NCI-H510A (cell line): Measurements from ENCODE around the gene SLC38A3.
A peak's percentile ranks its signal among the peaks of the same experiment; 100 is the strongest.
"Not testable (repeated sequence)": the region's sequence is repeated elsewhere in the genome, so short reads cannot be mapped to it uniquely, and the experiment has no call there.

ENCODE experiments used
- DNase-seq: peaks from one replicate; lab custom pipeline; 2025; lab: John Stamatoyannopoulos, UW

Gene SLC38A3

DNA sequence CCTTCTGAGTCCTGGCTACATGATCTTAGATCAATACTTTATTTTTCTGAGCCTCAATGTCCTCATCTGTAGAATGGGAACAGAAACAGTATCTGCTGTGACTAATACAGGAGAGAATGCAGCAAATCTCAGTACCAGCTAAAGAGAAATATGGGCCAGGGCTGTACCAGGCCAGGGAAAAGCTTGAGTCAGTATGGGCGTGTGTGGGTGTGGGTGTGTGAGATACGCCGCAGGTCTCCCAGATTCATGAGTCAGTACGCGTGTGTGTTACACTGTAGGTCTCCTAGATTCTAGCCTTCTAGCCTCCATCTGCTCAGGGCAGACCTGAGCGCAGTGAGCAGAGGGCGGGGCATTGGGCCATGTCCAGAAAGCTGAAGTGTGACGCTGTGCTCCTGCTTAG lies 46.1 kb downstream of the SLC38A3 start:
- DNase-seq, result no peak

DNA sequence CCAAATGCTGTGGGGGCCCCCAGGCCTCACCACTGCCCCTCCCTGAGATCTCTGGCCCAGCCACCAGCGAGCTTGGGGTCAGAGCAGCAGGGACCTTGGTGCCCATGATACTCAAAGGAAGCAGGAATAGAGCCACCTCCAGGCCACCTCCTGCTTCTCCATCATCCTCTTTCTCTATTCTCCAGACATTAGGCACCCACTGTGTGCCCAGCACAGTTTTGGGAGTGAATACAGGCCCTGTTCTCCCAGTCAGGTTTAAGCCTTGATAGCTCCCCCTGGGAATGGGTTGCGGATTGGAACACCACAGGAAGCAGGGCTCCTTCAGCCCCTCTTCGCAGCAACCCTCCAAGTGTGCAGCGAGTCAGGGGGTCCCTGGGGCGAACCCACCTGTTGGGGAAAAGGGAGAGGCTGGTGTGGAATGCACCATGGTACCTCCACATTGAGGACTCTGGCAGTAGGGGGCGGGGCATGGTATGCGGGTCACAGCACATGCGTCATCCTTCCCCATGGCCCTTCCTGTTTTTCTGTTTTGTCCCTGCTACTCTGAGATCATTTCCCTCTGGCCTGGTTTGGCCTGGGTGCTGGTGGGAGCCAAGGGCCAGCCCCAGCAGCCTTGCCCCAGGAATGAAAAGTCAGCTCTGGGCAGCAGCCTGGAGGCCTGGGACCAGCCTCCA lies 49.6 kb downstream of the SLC38A3 start:
- no peak for DNase-seq

- DNase-seq, result no peak
Observed at GRCh38 chr3:50255251-50255615, 50.2 kb downstream of the SLC38A3 start.

- DNase-seq, result peak; percentile 15
Observed at GRCh38 chr3:50256978-50257890, 52.2 kb downstream of the SLC38A3 start.

- no peak for DNase-seq
Observed at GRCh38 chr3:50258029-50258680, 53.1 kb downstream of the SLC38A3 start.

DNA sequence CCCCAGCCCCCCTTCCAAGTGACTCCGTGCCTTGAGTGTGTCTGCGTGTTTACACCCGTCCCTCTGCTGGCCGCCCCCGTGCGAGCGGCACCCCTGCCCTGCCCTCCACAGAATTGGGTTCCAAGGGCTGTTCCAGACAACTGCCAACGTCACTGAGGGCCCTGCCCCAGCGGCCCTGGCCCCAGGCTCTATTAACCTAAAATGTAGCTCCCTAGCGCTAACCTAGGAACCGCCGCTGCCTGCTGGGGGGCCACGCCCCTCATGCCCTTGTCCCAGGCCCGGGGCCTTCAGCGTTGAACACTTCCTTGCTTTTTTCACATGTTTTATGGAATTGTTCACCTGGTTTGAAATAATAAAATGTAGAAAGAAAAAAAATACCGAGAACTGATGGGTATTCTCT lies 53.9 kb downstream of the SLC38A3 start:
- no peak for DNase-seq

GRCh38 chr3:50259432-50260026 lies 54.5 kb downstream of the SLC38A3 start:
- DNase-seq, result no peak

- DNase-seq, result peak; percentile 57
Observed at GRCh38 chr3:50260027-50260941, 55.2 kb downstream of the SLC38A3 start.

- no peak for DNase-seq
Observed at GRCh38 chr3:50260942-50261441, 55.9 kb downstream of the SLC38A3 start.

DNA sequence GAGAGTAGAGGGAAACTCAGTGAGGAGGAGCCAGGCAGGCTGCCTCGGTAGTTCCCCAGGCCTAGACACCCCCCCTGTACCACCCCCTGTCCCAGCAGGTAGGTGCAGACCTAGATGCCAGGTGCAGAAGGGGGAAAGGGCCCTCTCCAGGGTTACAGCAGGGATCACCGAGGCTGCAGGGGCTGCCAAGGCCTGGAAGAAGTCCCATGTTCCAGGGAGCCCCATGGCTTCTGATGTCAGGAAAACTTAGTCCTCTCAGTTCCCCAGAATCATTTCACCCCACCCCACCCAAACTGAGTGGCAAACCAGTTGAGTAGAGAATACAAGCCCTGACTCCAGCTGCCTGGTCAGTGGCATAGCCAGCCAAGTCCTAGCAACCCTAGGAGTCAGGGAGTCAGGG lies 56.4 kb downstream of the SLC38A3 start:
- DNase-seq, result no peak

DNA sequence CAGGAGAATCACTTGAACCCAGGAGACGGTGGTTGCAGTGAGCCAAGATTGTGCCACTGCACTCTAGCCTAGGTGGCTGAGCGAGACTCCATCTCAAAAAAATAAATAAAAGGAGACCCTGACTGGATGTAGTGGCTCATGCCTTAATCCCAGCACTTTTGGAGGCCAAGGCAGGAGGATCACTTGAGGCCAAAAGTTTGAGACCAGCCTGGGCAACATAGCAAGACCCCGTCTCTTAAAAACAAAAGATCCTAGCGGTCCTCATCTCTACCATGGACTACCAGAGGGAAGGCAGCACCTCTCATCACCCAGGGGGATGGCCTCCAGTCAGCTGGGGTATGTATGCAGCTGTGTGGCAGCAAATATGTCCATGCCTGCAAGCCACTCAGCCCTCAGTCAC lies 57.1 kb downstream of the SLC38A3 start:
- DNase-seq, result not testable (repeated sequence)

DNA sequence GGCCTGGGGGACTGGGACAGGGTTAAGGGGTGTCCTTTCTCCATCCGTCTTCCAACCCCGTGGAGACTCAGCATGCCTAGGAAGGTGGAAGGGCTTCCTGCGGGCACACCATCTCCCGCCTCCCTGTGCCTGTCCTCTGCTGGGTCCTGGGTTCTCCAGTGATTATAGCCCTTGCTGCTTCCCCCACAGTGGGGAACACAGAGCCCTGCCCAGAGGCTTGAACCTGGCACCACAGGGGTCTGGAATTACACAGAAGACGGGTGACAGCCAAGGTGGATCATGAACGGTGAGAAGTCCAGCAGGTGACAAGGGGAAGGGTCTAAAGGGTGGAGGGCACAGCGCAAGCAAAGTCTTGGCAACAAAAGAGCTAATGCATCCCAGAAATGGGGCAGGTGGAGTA lies 57.7 kb downstream of the SLC38A3 start:
- no peak for DNase-seq

- DNase-seq, result no peak
Observed at GRCh38 chr3:50263478-50264382, 58.7 kb downstream of the SLC38A3 start.

DNA sequence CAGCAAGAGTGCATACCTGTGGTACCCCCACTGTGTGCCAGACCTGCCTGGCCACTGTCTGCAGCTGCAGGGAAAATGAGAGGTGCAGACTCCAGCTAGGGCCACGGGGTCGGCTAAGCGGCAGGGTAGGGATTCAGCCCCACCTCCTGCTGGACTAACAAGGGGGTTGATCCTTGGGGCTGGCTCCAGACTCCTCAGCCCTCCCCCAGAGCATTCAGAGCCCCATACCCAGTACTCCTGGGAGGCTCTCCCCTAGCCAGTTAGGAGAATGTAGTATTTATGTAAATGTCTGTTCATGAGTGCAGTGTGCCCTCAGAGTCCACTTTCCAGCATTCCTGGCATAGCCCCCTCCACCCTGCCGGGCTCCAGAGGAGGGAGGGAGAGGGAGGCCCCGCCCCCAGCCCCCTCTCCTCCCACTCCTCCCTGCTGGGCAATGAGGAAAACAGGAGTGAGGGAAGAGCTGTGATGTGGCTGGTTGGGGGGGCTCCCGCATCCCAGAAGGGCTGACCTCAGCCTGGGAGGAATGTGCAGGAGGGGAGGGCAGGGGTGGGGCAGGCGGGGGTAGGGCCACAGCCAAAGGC lies 59.4 kb downstream of the SLC38A3 start:
- no peak for DNase-seq

DNA sequence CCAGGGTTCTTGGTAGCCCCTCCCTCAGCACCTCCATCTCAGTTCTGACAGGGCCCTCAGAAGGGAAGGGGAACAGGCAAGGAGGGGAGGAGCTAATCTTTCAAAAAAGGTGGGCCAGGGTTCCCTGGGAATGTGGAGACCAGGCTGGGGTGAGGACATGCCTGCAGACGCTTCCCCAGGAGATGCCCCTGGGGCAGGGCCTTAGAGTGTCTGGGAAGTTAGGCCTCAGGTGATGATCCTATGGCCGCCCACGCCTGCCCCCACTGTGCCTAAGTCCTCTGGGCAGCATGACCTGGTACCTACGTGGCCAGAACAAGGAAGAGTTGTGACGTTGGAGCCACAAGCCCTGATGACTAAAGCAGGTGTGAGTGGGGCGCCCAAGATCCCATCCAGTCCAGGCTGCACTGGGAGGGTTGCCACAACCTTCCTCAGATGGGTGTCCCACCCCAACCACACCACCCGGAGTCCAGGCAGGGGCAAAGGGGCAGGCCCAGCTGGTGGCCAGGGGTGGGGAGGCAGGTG lies 60.0 kb downstream of the SLC38A3 start:
- DNase-seq, result no peak

DNA sequence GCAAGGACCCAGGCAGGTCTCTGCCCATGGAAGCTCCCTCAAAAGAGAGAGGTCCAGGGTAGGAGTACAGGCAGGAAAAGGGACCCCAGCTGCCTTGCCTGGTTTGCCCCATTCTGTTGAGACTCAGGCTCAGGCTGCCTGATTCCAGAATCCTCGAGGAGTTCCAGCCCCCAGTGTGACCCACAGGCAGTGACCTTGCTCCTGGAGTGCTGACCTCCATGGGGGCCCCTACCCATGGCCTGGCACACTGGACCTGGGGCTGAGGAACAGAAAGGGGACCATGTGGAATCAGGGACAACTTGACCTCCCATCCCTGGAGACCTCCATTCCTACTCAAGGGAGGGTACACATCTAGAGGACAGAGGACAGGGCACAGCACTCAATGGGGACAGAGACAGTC lies 60.5 kb downstream of the SLC38A3 start:
- no peak for DNase-seq

GRCh38 chr3:50266017-50266416 lies 60.9 kb downstream of the SLC38A3 start:
- DNase-seq, result no peak

DNA sequence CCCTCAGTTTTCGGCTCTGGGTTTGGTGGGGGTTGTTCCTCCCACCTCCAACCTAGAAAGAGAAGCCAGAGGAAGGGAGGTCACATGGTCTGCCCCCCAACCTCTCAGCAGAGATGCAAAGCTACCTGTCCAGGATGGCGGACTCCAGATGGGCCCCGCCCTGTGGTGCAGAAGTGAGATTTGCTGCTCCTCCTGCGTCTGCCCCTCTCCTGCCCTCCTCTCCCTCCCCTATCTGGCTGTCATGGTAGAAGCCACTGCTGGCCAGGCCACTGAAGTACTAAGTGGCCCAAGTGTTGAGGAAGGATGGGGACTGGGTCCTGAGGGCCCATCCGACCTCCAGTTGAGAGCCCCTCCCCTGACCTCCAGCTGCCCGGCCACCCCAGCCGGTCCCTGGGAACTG lies 61.8 kb downstream of the SLC38A3 start:
- no peak for DNase-seq

DNA sequence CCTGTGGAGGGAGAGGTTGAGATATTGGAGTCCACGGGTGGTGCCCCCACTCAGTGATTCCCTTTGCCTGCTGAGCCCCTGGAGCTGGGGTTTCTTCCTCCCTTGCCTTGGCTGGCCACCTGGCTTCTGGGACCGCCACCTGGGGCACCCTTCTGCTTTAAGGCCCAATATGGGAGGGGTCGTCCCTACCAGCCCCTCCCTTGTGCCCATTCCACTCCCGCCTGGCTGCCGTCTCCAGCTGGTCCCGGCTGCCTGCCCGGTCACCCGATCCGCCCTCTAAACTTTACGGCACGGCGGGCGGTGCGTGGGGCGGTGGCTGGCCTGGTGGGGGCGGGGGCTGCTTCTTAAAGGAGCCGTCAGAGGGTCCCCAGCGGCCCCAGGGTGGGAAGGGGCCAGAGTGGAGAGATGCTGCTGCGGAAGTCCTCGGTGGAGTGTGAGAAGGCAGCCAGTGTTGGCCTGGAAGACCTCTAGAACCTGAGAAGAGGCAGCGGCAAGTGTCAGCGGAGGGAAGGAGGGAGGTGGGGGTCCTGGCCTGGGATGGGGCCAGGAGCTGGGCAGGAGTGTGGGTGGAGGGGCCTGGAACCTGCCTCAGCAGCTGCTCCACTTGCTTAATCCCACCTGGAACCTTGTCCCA lies 62.3 kb downstream of the SLC38A3 start:
- no peak for DNase-seq
